ENCODE results near the gene RFT1.

- TF ChIP-seq CTCF (IDR thresholded peaks at IDR 0.05 in 2 of 3, conservative IDR thresholded peaks at IDR 0.05 in 1 of 3; ENCODE audit: borderline replicate concordance in 1 of 3, insufficient read depth in 1 of 3, low read depth in 2 of 3, low read length in 2 of 3) (no peak), SIN3A (IDR thresholded peaks at IDR 0.05; ENCODE audit: low read depth) (no peak), YY1 (IDR thresholded peaks at IDR 0.05; ENCODE audit: extremely low read depth, insufficient replicate concordance, low read depth, low read length) (no peak), POLR2AphosphoS5 (IDR thresholded peaks at IDR 0.05; ENCODE audit: low read depth, low read length) (no peak), POLR2A (IDR thresholded peaks at IDR 0.05; ENCODE audit: borderline replicate concordance, extremely low read depth, insufficient read depth, insufficient read length) (no peak), EZH2 (IDR thresholded peaks at IDR 0.05) (no peak)
These were observed 21.0 kb downstream of the RFT1 start for GRCh38 chr3:53109190-53109589.
